ENCODE data around the gene ALPK1. TPM values are rescaled to one million over a fixed set of nuclear protein-coding genes. Genes with fewer than 3 reads are reported as not detected.

The ALPK1 gene
- polyA plus RNA-seq, 1 of the 3 experiments (the other 2 are of a cell fraction) = 2.8 TPM

DNA sequence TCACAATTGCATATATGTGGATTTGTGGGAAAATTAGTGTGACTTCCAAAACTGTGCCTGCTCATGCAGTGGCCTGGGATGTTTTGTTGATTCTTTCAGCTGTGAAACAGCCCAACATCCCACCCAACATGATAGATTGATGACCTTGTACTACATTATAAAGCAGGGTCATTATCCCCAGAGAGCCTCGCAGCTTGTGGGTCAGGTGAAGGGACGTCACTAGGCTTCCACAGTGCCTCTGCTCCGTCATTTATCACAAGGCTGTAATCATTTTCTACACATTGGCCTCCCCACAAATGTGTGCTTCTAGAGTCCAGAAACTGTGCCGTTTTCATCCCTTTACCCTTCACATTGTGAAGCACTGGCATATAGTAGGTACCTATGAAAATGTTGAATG is 31.6 kb downstream of the ALPK1 start:
- Histone ChIP-seq H3K27me3 (ENCODE audit: insufficient read depth) (no peaks in the 10 kb centered on the region), H3K4me2 (no peak overlapping the region), H3K4me1 (ENCODE audit: control insufficient read depth in 1 of 2, insufficient read depth in 2 of 2, low read depth in 1 of 2, low read length in 1 of 2) (peaks cover 0 to 12% of the 10 kb centered on the region in 2 experiments; a peak in 2 of 4 replicates), H3F3A (replicated peaks; ENCODE audit: insufficient read depth) (no peaks in the 10 kb centered on the region), H3K4me3 (ENCODE audit: low read depth in 2 of 2, low read length in 1 of 2) (no peak overlapping the region), H3K9ac (no peak overlapping the region), H3K36me3 (replicated peaks in 1 of 2; ENCODE audit: control insufficient read depth in 1 of 2, insufficient read depth in 2 of 2, low read length in 1 of 2) (no peaks in the 10 kb centered on the region), H3K79me2 (ENCODE audit: insufficient read depth) (no peaks in the 10 kb centered on the region), H3K9me3 (no peaks in the 10 kb centered on the region), H3K27ac (ENCODE audit: low read depth in 2 of 2, low read length in 1 of 2) (no peak overlapping the region), H4K20me1 (ENCODE audit: insufficient read depth) (no peaks in the 10 kb centered on the region), H2AFZ (ENCODE audit: low read depth) (no peak overlapping the region), H3K9me2 (no peaks in the 10 kb centered on the region)
- no peak for DNase-seq
- CTCF ChIA-PET = interaction anchor here (0.7 to 7.8 kb wide), 26 partner anchors 8 to 781 kb away, joined by 3 to 172 read pairs (median 4); partner anchors contain the start of genes NEUROG2 and TIFA
- 91% methylated on average over 4 of the region's 4 CpGs for WGBS (ENCODE audit: low lambda C conversion rate)
- POLR2A ChIA-PET = no interaction called here
- no peak for TF ChIP-seq TAF1 (IDR thresholded peaks at IDR 0.05; ENCODE audit: borderline replicate concordance, low read depth, low read length)
- no peak for TF ChIP-seq GATA2 (CRISPR knock-in tag; IDR thresholded peaks at IDR 0.05)
- no peak for TF ChIP-seq RAD21 (IDR thresholded peaks at IDR 0.05; ENCODE audit: low read length)
- no peak for TF ChIP-seq SMC3 (IDR thresholded peaks at IDR 0.05; ENCODE audit: low read depth, low read length)
- TF ChIP-seq JUND (IDR thresholded peaks at IDR 0.05) = no peak
- no peak for TF ChIP-seq NFIC (IDR thresholded peaks at IDR 0.05; ENCODE audit: borderline replicate concordance)
- TF ChIP-seq EP300 (IDR thresholded peaks at IDR 0.05; ENCODE audit: borderline replicate concordance in 1 of 2, low read depth in 1 of 2, low read length in 1 of 2) = no peak
- no peak for TF ChIP-seq CHD2 (IDR thresholded peaks at IDR 0.05; ENCODE audit: low read length, partially characterized antibody)
- TF ChIP-seq RXRA (IDR thresholded peaks at IDR 0.05; ENCODE audit: borderline replicate concordance, low read depth) = no peak
- TF ChIP-seq POLR2AphosphoS5 (IDR thresholded peaks at IDR 0.05; ENCODE audit: low read depth, low read length) = no peak
- no peak for TF ChIP-seq FOXJ3 (CRISPR knock-in tag; IDR thresholded peaks at IDR 0.05)
- TF ChIP-seq, protein P1, sequence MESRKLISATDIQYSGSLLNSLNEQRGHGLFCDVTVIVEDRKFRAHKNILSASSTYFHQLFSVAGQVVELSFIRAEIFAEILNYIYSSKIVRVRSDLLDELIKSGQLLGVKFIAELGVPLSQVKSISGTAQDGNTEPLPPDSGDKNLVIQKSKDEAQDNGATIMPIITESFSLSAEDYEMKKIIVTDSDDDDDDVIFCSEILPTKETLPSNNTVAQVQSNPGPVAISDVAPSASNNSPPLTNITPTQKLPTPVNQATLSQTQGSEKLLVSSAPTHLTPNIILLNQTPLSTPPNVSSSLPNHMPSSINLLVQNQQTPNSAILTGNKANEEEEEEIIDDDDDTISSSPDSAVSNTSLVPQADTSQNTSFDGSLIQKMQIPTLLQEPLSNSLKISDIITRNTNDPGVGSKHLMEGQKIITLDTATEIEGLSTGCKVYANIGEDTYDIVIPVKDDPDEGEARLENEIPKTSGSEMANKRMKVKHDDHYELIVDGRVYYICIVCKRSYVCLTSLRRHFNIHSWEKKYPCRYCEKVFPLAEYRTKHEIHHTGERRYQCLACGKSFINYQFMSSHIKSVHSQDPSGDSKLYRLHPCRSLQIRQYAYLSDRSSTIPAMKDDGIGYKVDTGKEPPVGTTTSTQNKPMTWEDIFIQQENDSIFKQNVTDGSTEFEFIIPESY (IDR thresholded peaks at IDR 0.05; ENCODE audit: borderline replicate concordance, low read depth) = no peak
- TF ChIP-seq ELF1 (IDR thresholded peaks at IDR 0.05) = no peak

DNA sequence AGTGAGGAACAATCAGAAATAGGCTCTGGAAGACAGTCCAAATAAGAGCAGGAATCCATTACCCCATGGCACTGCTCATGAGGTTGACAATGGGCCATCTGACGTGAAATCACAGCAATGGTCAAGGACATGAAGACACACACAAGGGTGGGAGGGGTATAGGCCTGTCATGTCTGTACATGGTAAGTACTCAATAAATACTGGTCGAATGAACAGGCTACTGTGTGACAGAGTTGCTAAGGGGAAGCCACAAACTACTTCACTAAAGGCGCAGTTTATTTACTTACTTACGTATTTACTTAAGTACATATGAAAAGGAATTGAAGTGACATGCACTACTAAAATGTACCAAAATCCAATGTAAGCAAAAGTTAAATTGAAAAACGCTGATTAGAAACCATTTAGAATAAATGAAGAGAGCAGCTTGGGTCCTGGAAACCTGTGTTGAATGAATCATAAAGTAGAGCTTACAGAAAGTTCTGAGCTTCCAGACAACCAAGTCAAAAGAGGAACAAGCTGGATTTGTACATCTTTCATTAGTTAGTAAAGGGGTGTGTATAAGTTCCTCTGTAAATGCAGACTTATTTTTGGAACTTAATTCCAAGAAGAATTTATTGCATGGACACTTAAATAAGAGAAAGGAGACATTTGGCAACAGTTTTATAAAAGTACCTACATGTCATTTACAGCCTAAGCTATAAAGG is 32.7 kb downstream of the ALPK1 start:
- WGBS (ENCODE audit: low lambda C conversion rate) = 81% methylated on average over 5 of the region's 5 CpGs
- POLR2A ChIA-PET = no interaction called here
- H3K36me3 ChIP-seq (replicated peaks in 1 of 2; ENCODE audit: control insufficient read depth in 1 of 2, insufficient read depth in 2 of 2, low read length in 1 of 2) = no peaks in the 10 kb centered on the region

More for the DNA sequence above, 32.7 kb downstream of the ALPK1 start:
- Histone ChIP-seq H3K9ac (no peak overlapping the region), H3F3A (replicated peaks; ENCODE audit: insufficient read depth) (no peaks in the 10 kb centered on the region), H4K20me1 (ENCODE audit: insufficient read depth) (no peaks in the 10 kb centered on the region), H3K4me1 (ENCODE audit: control insufficient read depth in 1 of 2, insufficient read depth in 2 of 2, low read depth in 1 of 2, low read length in 1 of 2) (peaks cover 0 to 12% of the 10 kb centered on the region in 2 experiments; a peak in 2 of 4 replicates), H3K9me2 (no peaks in the 10 kb centered on the region), H3K4me3 (ENCODE audit: low read depth in 2 of 2, low read length in 1 of 2) (no peak overlapping the region), H3K27ac (ENCODE audit: low read depth in 2 of 2, low read length in 1 of 2) (no peak overlapping the region), H3K79me2 (ENCODE audit: insufficient read depth) (no peaks in the 10 kb centered on the region), H3K27me3 (ENCODE audit: insufficient read depth) (no peaks in the 10 kb centered on the region), H2AFZ (ENCODE audit: low read depth) (no peak overlapping the region), H3K9me3 (no peaks in the 10 kb centered on the region), H3K4me2 (no peak overlapping the region)
- no peak for DNase-seq
- CTCF ChIA-PET = interaction anchor here (0.9 to 7.8 kb wide), 6 partner anchors 8 to 435 kb away, joined by 3 to 172 read pairs (median 5); partner anchors contain the start of gene TIFA
- TF ChIP-seq NRF1 (IDR thresholded peaks at IDR 0.05; ENCODE audit: low read depth, low read length) (no peak), EZH2phosphoT487 (IDR thresholded peaks at IDR 0.05; ENCODE audit: borderline replicate concordance, low read depth) (no peak), FOSL2 (IDR thresholded peaks at IDR 0.05; ENCODE audit: borderline replicate concordance, low read depth) (no peak)
- TF ChIP-seq, protein P2, sequence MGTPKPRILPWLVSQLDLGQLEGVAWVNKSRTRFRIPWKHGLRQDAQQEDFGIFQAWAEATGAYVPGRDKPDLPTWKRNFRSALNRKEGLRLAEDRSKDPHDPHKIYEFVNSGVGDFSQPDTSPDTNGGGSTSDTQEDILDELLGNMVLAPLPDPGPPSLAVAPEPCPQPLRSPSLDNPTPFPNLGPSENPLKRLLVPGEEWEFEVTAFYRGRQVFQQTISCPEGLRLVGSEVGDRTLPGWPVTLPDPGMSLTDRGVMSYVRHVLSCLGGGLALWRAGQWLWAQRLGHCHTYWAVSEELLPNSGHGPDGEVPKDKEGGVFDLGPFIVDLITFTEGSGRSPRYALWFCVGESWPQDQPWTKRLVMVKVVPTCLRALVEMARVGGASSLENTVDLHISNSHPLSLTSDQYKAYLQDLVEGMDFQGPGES (IDR thresholded peaks at IDR 0.05; ENCODE audit: low read depth, low read length) = no peak
